NCI-H1417 treated with DMSO at 0.1 percent for 48 hours (cell line): ENCODE results near the gene GOLGA6L26.
"Not testable (repeated sequence)": the region's sequence is repeated elsewhere in the genome, so short reads cannot be mapped to it uniquely, and the experiment has no call there.

Experiments
- DNase-seq: peaks from one replicate; lab custom pipeline; 2025; lab: John Stamatoyannopoulos, UW

GOLGA6L26 gene, protein sequence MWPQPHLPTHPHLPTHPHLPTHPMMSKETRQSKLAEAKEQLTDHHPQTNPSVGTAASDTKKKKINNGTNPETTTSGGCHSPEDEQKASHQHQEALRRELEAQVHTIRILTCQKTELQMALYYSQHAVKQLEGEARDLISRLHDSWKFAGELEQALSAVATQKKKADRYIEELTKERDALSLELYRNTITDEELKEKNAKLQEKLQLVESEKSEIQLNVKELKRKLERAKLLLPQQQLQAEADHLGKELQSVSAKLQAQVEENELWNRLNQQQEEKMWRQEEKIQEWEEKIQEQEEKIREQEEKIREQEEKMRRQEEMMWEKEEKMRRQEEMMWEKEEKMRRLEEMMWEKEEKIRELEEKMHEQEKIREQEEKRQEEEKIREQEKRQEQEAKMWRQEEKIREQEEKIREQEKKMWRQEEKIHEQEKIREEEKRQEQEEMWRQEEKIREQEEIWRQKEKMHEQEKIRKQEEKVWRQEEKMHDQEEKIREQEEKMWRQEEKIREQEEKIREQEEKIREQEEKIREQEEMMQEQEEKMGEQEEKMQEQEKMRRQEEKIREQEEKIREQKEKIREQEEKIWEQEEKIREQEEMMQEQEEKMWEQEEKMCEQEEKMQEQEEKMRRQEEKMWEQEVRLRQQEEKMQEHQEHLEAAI

DNA sequence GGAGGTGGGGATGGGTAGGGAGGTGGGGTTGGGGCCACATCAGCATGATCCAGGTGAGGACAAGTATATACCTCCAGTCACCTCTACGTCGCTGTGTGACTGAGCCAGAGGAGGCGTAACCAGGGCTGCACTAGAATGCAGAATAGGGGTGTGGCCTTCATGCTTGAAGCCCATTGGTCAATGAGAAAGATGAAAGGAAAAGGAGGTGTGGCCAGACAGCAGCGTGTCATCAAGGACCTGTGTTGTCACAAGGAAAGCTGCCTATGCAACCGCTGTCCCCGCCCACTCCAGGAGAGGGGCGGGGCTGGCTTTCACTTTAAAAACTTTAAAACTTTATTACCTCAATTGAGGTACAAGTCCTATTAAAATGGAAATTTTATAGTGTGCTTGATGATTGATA is at the start of gene GOLGA6L26:
Gene GOLGA6L26, minus strand, starts transcription at position 101 of the 400 bp plus-strand sequence. Its CDS starts 61 bp downstream, at position 40.
- DNase-seq = not testable (repeated sequence)

DNA sequence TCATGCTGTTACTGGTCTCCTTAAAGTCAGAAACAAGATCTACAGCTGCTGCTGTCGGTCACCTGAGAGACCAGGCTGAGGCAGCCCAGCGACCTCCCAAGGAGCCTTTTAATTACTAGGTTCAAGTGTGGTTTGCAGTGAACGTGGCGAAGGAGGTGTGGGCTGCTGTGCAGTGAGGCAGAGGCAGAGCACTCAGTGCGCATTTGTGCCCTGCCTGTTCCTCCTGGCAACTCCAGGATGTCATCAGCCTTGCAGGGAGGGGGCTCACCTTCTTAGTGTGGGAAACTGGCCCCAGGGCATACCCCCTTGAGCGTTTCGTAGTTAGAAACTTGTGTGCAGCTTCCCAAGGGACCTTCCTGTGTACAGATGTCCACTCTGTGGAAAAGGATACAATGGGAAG is 47.2 kb upstream of the GOLGA6L26 start:
- not testable (repeated sequence) for DNase-seq

GRCh38 chr15:23380700-23381099 is 46.7 kb upstream of the GOLGA6L26 start:
- not testable (repeated sequence) for DNase-seq

GRCh38 chr15:23378946-23379345 is 45.0 kb upstream of the GOLGA6L26 start:
- not testable (repeated sequence) for DNase-seq

DNA sequence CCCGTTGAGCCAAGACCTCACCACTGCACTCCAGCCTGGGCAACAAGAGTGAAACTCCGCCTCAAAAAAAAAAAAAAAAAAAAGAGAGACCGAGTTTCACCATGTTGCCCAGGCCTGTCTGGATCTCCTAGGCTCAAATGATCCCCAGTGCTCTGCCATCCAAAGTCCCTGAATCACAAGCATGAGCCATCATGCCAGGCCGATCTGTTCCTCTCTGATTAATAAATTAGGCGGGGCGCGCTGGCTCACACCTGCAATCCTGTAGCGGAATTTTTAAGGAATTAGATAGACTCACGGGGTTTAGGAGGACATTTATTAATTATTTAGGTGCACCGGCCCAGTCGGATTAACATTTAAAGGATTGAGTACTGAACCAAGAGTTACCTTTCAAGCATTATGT is 40.2 kb upstream of the GOLGA6L26 start:
- DNase-seq = not testable (repeated sequence)

GRCh38 chr15:23372891-23373600 is 39.0 kb upstream of the GOLGA6L26 start:
- not testable (repeated sequence) for DNase-seq

GRCh38 chr15:23372284-23372683 is 38.3 kb upstream of the GOLGA6L26 start:
- DNase-seq = no peak

- not testable (repeated sequence) for DNase-seq
Observed at GRCh38 chr15:23371868-23372267, 37.9 kb upstream of the GOLGA6L26 start.

- not testable (repeated sequence) for DNase-seq
Observed at GRCh38 chr15:23371134-23371533, 37.1 kb upstream of the GOLGA6L26 start.

DNA sequence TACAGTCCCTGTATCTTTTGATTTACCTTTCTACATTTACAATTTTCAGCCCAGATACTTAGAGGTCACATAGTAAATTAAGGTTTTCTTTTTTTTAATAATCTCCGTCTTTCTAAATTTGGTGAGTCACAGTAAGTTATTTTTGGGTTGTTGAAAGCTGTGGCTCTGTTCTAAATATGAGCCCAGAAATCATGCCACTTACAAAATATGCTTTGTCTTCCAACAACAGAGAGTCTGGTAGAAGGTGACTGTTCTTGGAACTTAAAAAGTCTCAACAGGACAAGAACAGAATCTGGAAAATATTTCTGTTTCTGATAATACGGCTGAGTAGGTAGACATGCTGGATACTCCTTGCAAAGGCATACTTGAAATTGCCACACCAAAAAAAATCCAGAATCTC is 36.6 kb upstream of the GOLGA6L26 start:
- DNase-seq = no peak

- DNase-seq = not testable (repeated sequence)
Observed at GRCh38 chr15:23364261-23364660, 30.3 kb upstream of the GOLGA6L26 start.

GRCh38 chr15:23362622-23363021 is 28.6 kb upstream of the GOLGA6L26 start:
- DNase-seq = not testable (repeated sequence)

GRCh38 chr15:23354448-23354847 is 20.5 kb upstream of the GOLGA6L26 start, which contains the start of gene GOLGA8S:
Gene GOLGA8S, plus strand, starts transcription at chr15:23354748. Its CDS starts 62 bp downstream, at chr15:23354810.
- DNase-seq = not testable (repeated sequence)

DNA sequence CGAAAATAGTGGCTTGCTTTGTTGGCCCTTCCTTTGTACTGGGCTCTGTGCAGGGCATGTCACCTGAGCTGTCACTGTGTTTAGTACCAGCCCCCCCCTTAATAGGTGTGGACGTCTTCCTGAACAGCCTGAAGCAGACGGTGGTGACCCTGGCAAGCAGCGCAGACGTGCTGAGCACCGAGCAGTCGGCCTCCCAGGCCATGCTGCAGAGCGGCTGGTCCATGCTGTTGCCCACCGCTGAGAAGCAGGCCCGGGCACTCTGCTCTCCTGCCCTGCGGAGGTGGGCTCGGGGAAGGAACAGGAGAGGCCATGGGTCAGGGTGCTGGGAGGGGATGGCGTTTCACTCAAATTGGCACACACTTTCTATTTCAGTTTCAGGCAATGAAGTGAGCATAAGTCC is 22.8 kb downstream of the GOLGA6L26 start:
- DNase-seq = not testable (repeated sequence)

DNA sequence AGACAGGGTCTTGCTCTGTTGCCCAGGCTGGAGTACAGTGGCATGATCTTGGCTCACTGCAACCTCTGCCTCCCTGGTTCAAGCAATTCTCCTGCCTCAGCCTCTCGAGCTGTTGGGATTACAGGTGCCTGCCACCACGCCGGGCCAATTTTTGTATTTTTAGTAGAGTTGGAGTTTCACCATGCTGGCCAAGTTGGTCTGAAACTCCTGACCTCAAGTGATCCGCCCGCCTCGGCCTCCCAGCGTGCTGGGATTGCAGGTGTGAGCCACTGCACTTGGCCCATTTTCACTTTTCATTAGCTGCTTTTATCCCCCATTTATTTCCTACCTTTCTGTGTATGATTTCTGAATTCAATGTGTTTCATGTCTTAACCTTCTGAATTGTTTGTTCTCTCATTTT is 28.1 kb downstream of the GOLGA6L26 start:
- not testable (repeated sequence) for DNase-seq

- DNase-seq = not testable (repeated sequence)
Observed at GRCh38 chr15:23304805-23305204, 29.2 kb downstream of the GOLGA6L26 start.

- DNase-seq = not testable (repeated sequence)
Observed at GRCh38 chr15:23304267-23304666, 29.7 kb downstream of the GOLGA6L26 start.

DNA sequence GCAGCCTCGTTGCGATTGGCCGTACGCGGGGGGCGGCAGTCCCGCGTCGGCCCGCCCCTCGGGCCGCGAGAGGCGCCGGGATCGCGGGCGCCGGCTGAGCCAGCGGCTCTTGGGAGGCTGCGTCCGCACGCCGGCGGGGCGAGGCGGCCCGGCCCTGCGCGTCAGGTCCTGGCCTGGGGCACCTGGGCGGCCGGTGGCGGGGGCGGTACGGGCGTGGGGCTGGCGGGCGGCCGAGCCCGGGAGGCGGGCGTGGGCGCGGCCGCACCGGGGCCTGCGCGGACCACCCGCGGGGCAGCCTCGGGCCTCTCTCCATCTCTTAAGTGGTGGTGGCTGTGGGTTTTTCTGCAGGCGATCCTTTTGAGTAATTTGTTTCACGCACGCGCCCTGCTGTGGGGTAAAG is 30.3 kb downstream of the GOLGA6L26 start:
- not testable (repeated sequence) for DNase-seq

- not testable (repeated sequence) for DNase-seq
Observed at GRCh38 chr15:23303246-23303645, 30.8 kb downstream of the GOLGA6L26 start.
